A673 (cell line): ENCODE results near the gene BEST4. TPM values are rescaled to one million over a fixed set of nuclear protein-coding genes. Genes with fewer than 3 reads are reported as not detected.
"Not testable (repeated sequence)": the region's sequence is repeated elsewhere in the genome, so short reads cannot be mapped to it uniquely, and the experiment has no call there.

Source experiments
- BruUV-seq: library from RNA; stranded (reverse); fragments of 400-500 nt; replicated peaks from 2 replicates; lab custom pipeline; 2021; lab: Mats Ljungman, UMichigan
- CTCF ChIA-PET: fragments of 300-600 bp; sonication (Branson Sonifier 250); formaldehyde crosslinking; loops from one replicate; lab custom pipeline; 2022; ENCODE audit warnings: antibody characterized with exemption; lab: Charles Lee
- POLR2A ChIA-PET: fragments of 300-600 bp; sonication (Branson Sonifier 250); formaldehyde crosslinking; loops from one replicate; lab custom pipeline; 2022; ENCODE audit warnings: antibody characterized with exemption; ENCODE audit not compliant: low non-redundant PET; lab: Charles Lee
- DNase-seq: peaks from one replicate; pipeline ENCODE4 v3.0.0-alpha.2; 2015; ENCODE audit warnings: low spot score
- H3K27ac ChIP-seq: fragments of 200-600 bp; sonication (generic); 2 replicates; pipeline ENCODE4 v1.5.1; 2016; ENCODE audit warnings: mixed run types, low read depth, mild to moderate bottlenecking, mixed read lengths, antibody characterized with exemption, low read length; ENCODE audit not compliant: poor library complexity, severe bottlenecking
- H3K27me3 ChIP-seq: fragments of 200-600 bp; sonication (generic); replicated peaks from 2 replicates; pipeline ENCODE4 v1.6.1; 2017; ENCODE audit warnings: mixed run types, low read depth, mild to moderate bottlenecking, mixed read lengths, antibody characterized with exemption, low read length; ENCODE audit not compliant: insufficient read depth, poor library complexity
- H3K36me3 ChIP-seq: fragments of 200-600 bp; sonication (generic); 2 replicates; pipeline ENCODE4 v1.6.1; 2016; ENCODE audit warnings: mixed run types, mild to moderate bottlenecking, mixed read lengths, antibody characterized with exemption, low read length; ENCODE audit not compliant: insufficient read depth, poor library complexity, severe bottlenecking
- H3K4me1 ChIP-seq: fragments of 200-600 bp; sonication (generic); 2 replicates; pipeline ENCODE4 v1.6.1; 2017; ENCODE audit warnings: mixed run types, mild to moderate bottlenecking, mixed read lengths, antibody characterized with exemption, low read length; ENCODE audit not compliant: insufficient read depth, poor library complexity, severe bottlenecking
- H3K4me3 ChIP-seq: fragments of 200-600 bp; sonication (generic); 2 replicates; pipeline ENCODE4 v1.5.1; 2016; ENCODE audit warnings: low read depth, mixed run types, mild to moderate bottlenecking, mixed read lengths, low read length; ENCODE audit not compliant: poor library complexity, severe bottlenecking
- H3K9me3 ChIP-seq: fragments of 200-600 bp; sonication (generic); 2 replicates; pipeline ENCODE4 v1.6.1; 2016; ENCODE audit warnings: mixed run types, low read depth, mild to moderate bottlenecking, mixed read lengths, antibody characterized with exemption, low read length; ENCODE audit not compliant: poor library complexity, severe bottlenecking
- EZH2 ChIP-seq: fragments of 200-600 bp; sonication (generic); IDR thresholded peaks from 2 replicates; pipeline ENCODE4 v1.6.1; 2017; ENCODE audit warnings: borderline replicate concordance, low read depth, mild to moderate bottlenecking, mixed read lengths, antibody characterized with exemption, low read length; ENCODE audit not compliant: poor library complexity, severe bottlenecking
- intact Hi-C: fragments of 100-400 bp; cut with micrococcal nuclease; formaldehyde crosslinking; loops from one replicate; pipeline ENCODE4 v1.10.0; 2022; ENCODE audit not compliant: unreplicated experiment
- total RNA-seq: library from RNA; stranded (reverse); gene quantifications from 2 replicates; pipeline ENCODE4 v1.2.3, GENCODE V29; 2021
- TF ChIP-seq, protein P1 (sequence below): fragments of 300-800, 200-600 bp; sonication (generic); conservative IDR thresholded peaks from 2 replicates; pipeline ENCODE4 v1.5.1; 2017; ENCODE audit warnings: low read depth, mild to moderate bottlenecking, antibody characterized with exemption, low read length, moderate library complexity, mixed read lengths

BEST4 gene
- total RNA-seq, 1 experiment from 2014 or later: not detected

DNA sequence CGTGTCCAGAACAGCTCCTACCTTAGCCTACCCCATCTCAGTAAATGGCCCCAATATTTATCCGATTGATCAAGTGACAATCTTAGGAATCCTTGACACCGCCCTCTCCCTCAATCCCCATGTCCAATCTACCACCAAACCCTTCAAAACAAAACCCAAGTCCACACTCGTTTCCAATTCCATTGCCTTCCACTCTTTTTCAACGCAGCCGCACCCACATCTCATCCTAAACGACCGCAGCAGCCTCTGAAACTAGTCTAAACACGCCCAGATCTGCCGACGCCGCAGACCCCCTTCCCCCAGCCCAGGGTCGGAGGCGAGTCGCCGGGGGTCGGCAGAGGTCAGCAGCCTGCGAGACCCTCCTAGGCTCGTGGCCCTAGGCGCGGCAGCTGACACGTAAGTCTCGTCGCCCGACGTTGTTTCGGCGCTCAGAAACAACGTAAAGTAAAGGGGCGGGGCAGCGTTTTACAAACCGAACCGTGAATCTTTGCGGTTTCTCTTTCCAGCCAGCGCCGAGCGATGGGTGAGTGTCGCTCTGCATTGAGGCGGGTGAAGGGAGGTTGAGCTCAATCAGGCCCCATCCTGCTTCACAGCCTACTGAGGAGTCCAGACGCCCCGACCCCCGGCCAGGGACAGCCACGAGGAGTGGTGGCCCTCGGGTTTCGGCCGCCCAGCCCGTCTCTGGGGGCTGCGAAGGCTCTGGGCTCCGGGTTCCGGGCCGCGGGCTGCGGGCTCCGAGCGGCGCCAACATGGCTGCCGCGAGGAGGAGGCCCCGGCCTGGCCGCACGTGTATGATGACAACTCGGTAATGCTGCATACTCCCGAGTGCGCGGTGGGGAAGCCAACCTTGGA lies 12.7 kb downstream of the BEST4 start, which contains the start of gene RPS8:
RPS8 (plus strand) TSS at position 463 of the 852 bp plus-strand sequence; CDS start at position 520, 57 bp downstream.
- CTCF ChIA-PET: no interaction called here
- H3K4me1 ChIP-seq: peaks cover 7% of the 10 kb centered on the region
- no peaks in the 10 kb centered on the region for H3K27me3 ChIP-seq
- H3K9me3 ChIP-seq: no peaks in the 10 kb centered on the region
- BruUV-seq: no TSS peak
- H3K27ac ChIP-seq: peak within 1 kb of the TSS; percentile 94
- DNase-seq: peak; percentile 97
- POLR2A ChIA-PET: interaction anchor here (0.6 to 1.0 kb wide), 6 partner anchors 9 to 526 kb away, joined by 3 to 12 read pairs (median 3); partner anchors contain the start of gene UROD
- no peak for TF ChIP-seq EZH2
- TF ChIP-seq, protein P1, sequence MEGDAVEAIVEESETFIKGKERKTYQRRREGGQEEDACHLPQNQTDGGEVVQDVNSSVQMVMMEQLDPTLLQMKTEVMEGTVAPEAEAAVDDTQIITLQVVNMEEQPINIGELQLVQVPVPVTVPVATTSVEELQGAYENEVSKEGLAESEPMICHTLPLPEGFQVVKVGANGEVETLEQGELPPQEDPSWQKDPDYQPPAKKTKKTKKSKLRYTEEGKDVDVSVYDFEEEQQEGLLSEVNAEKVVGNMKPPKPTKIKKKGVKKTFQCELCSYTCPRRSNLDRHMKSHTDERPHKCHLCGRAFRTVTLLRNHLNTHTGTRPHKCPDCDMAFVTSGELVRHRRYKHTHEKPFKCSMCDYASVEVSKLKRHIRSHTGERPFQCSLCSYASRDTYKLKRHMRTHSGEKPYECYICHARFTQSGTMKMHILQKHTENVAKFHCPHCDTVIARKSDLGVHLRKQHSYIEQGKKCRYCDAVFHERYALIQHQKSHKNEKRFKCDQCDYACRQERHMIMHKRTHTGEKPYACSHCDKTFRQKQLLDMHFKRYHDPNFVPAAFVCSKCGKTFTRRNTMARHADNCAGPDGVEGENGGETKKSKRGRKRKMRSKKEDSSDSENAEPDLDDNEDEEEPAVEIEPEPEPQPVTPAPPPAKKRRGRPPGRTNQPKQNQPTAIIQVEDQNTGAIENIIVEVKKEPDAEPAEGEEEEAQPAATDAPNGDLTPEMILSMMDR: no peak
- H3K36me3 ChIP-seq: peaks cover 46% of the 10 kb centered on the region
- H3K4me3 ChIP-seq: peak within 1 kb of the TSS; percentile 90
- intact Hi-C loops: loop anchor here (5.0 kb wide), 1 partner anchor 33 kb away; no protein-coding TSS in a partner anchor

DNA sequence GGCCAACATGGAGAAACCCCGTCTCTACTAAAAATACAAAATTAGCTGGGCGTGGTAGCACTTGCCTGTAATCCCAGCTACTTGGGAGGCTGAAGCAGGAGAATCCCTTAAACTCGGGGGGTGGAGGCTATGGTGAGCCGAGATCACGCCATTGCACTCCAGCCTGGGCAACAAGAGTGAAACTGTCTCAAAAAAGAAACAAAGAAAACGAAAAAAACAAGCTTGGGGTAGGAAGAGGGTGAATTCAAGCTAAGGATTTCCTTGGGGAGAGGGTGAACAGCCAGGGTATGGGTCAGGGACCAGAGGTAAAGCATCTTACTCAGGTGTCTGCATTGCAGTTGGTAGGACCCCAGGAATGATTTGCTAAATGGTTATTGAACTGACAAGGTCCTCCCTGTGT lies 21.5 kb downstream of the BEST4 start:
- H3K27ac ChIP-seq, intact Hi-C loops, CTCF ChIA-PET, H3K4me1 ChIP-seq, H3K4me3 ChIP-seq, H3K9me3 ChIP-seq, BruUV-seq, H3K27me3 ChIP-seq, DNase-seq: not testable (repeated sequence)
- POLR2A ChIA-PET: interaction anchor here (0.6 to 0.8 kb wide), 2 partner anchors 9 to 1417 kb away, joined by 3 to 12 read pairs; partner anchors contain the start of gene RPS8
- H3K36me3 ChIP-seq: peaks cover 64% of the 10 kb centered on the region

DNA sequence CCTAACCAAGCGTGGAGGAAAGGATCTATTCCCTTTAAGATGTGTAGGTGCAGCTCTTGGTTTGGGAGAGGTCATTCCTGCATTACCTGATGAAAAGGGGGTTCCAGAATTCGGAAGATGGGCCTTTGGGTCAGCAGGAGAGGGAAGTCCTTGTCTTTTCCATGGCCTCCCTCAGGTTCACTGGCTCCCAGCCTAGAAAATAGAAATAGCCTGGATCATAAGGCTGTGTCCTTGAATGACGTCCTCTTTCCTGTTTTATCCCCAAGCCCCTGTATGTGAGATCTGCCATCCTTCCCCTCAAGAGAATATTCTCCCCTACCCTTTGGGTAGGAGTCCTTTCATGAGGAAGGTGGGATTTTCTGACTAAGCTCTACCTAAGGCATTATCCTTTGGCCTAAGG lies 27.1 kb downstream of the BEST4 start:
- Histone ChIP-seq H3K36me3 (peaks cover 98% of the 10 kb centered on the region), H3K27ac (no peak overlapping the region), H3K27me3 (no peaks in the 10 kb centered on the region), H3K4me3 (no peak overlapping the region), H3K4me1 (no peaks in the 10 kb centered on the region), H3K9me3 (no peaks in the 10 kb centered on the region)
- ChIA-PET CTCF (no interaction called here), POLR2A (no interaction called here)
- DNase-seq: no peak
- intact Hi-C loops: no loop called here
- no peak for TF ChIP-seq EZH2
- TF ChIP-seq, protein P1: no peak
- BruUV-seq: no TSS peak
